ENCODE results near the gene POP4. TPM values are rescaled to one million over a fixed set of nuclear protein-coding genes. Genes with fewer than 3 reads are reported as not detected.

The POP4 gene
- total RNA-seq, 4 donors from 2014 or later = 6.4 to 59.7 (median 38.7) TPM

DNA sequence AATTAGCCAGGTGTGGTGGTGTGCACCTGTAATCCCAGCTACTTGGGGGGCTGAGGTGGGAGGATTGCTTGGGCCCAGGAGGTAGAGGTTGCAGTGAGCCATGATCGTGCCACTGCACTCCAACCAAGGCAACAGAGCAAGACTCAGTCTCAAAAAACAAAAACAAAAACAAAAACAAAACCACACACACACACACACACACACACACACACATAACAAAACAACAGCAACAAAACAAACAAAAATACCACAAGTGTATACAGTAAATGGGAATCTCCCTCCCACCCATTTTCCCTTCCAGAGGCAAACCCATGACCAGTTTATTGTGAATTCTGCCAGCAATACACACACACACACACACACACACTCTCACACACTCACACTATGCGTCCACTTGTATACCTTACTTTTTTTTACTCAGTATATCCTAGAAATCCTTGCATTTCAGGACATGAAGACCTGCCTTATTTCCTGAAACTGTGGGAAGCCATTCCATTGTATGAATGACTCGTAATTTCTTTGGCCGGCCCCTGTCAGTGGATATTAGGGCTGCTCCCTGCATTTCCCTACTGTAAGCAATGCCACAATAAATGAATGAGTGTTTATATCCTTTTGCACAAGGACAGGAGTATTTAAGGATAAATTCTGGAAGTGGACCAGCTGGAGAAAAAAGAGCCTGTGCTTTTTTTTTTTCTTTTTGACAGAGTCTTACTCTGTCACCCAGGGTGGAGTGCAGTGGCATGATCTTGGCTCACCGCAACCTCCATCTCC, 52.3 kb downstream of the POP4 start:
- peaks cover 0 to 21% (median 15%) of the 10 kb centered on the region in 4 donors for H3K4me1 ChIP-seq
- no peak overlapping the region for H3K27ac ChIP-seq
- no peaks in the 10 kb centered on the region for H3K9me3 ChIP-seq
- in situ Hi-C loops (cut with MboI; ENCODE audit: low pct_ligation_motif_present in 1 of 4, low pct_unique_long_range_greater_than_20kb in 1 of 4, low sequenced_read_pairs in 3 of 4) = no loop called here
- intact Hi-C loops (cut with DNase I; ENCODE audit: low total_unique reads) = no loop called here
- TF ChIP-seq EP300 (IDR thresholded peaks at IDR 0.05; ENCODE audit: low read depth) (no peak), CTCF (IDR thresholded peaks at IDR 0.05) (no peak), POLR2AphosphoS5 (IDR thresholded peaks at IDR 0.05) (no peak), POLR2A (IDR thresholded peaks at IDR 0.05) (no peak)
- H3K4me3 ChIP-seq = no peak overlapping the region
- WGBS, 2 donors (ENCODE audit: low coverage in 1 of 2) = 71 to 76% methylated on average over 5 of the region's 5 CpGs
- no peak for DNase-seq
- H3K36me3 ChIP-seq = no peaks in the 10 kb centered on the region
- no peaks in the 10 kb centered on the region for H3K27me3 ChIP-seq

DNA sequence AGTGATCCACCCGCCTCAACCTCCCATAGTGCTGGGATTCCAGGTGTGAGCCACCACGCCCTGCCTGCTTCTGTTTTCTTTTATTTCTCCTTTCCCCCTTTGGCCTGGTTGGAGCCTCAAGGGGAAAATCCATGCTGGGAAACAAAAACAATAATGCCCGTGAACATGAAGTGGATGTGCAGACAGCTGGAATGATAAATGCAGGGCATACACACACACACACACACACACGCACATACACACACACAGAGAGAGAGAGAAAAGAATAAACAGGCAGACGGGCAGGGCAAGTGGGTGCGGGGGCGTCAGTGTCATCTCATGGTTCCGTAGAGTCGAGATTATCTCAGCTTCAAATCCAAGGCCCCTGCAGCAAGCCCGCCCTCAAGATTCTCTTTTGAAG, 54.8 kb downstream of the POP4 start:
- in situ Hi-C loops (cut with MboI; ENCODE audit: low pct_ligation_motif_present in 1 of 4, low pct_unique_long_range_greater_than_20kb in 1 of 4, low sequenced_read_pairs in 3 of 4) (no loop called here), intact Hi-C loops (cut with DNase I; ENCODE audit: low total_unique reads) (no loop called here)
- H3K4me1 ChIP-seq = peaks cover 16 to 34% (median 25%) of the 10 kb centered on the region in 4 donors
- no peak overlapping the region for H3K4me3 ChIP-seq
- no peak for DNase-seq
- peak overlapping the region in 1 of 4 donors; percentile 81 for H3K27ac ChIP-seq
- no peak for TF ChIP-seq POLR2A (IDR thresholded peaks at IDR 0.05)
- no peak for TF ChIP-seq CTCF (IDR thresholded peaks at IDR 0.05)
- no peak for TF ChIP-seq EP300 (IDR thresholded peaks at IDR 0.05; ENCODE audit: low read depth)
- no peak for TF ChIP-seq POLR2AphosphoS5 (IDR thresholded peaks at IDR 0.05)
- H3K27me3 ChIP-seq = no peaks in the 10 kb centered on the region
- H3K36me3 ChIP-seq = no peaks in the 10 kb centered on the region
- 60 to 64% methylated on average over 1 to 10 of the region's 10 CpGs for WGBS, 2 donors (ENCODE audit: low coverage in 1 of 2)
- no peaks in the 10 kb centered on the region for H3K9me3 ChIP-seq

GRCh38 chr19:29662278-29662603, 56.2 kb downstream of the POP4 start:
- Histone ChIP-seq H3K27me3 (no peaks in the 10 kb centered on the region), H3K4me3 (no peak overlapping the region), H3K27ac (peak overlapping the region; percentile 81 to 90 (median 84)), H3K36me3 (no peaks in the 10 kb centered on the region), H3K4me1 (peaks cover 27 to 48% (median 35%) of the 10 kb centered on the region in 4 donors), H3K9me3 (no peaks in the 10 kb centered on the region)
- intact Hi-C loops (cut with DNase I; ENCODE audit: low total_unique reads) (no loop called here), in situ Hi-C loops (cut with MboI; ENCODE audit: low pct_ligation_motif_present in 1 of 4, low pct_unique_long_range_greater_than_20kb in 1 of 4, low sequenced_read_pairs in 3 of 4) (no loop called here)
- TF ChIP-seq CTCF (IDR thresholded peaks at IDR 0.05) = no peak
- TF ChIP-seq EP300 (IDR thresholded peaks at IDR 0.05; ENCODE audit: low read depth) = no peak
- no peak for DNase-seq
- 13% methylated on average over 1 of the region's 1 CpG; no CpG with 5 or more reads in 1 of the 2 donors for WGBS, 2 donors (ENCODE audit: low coverage in 1 of 2)

GRCh38 chr19:29662604-29663404, 56.7 kb downstream of the POP4 start:
- 42% methylated on average over 16 of the region's 17 CpGs; no CpG with 5 or more reads in 1 of the 2 donors for WGBS, 2 donors (ENCODE audit: low coverage in 1 of 2)
- DNase-seq = peak; percentile 52
- in situ Hi-C loops (cut with MboI; ENCODE audit: low pct_ligation_motif_present in 1 of 4, low pct_unique_long_range_greater_than_20kb in 1 of 4, low sequenced_read_pairs in 3 of 4) (no loop called here), intact Hi-C loops (cut with DNase I; ENCODE audit: low total_unique reads) (no loop called here)
- no peaks in the 10 kb centered on the region for H3K9me3 ChIP-seq
- peak overlapping the region; percentile 81 to 90 (median 84) for H3K27ac ChIP-seq
- H3K4me1 ChIP-seq = peaks cover 31 to 54% (median 39%) of the 10 kb centered on the region in 4 donors
- TF ChIP-seq EP300 (IDR thresholded peaks at IDR 0.05; ENCODE audit: low read depth) (no peak), POLR2AphosphoS5 (IDR thresholded peaks at IDR 0.05) (peak; percentile 25 to 46 (median 30))
- no peaks in the 10 kb centered on the region for H3K27me3 ChIP-seq
- no peaks in the 10 kb centered on the region for H3K36me3 ChIP-seq
- H3K4me3 ChIP-seq = no peak overlapping the region

All from transverse colon (tissue), 4 donors.